ENCODE results near the gene TRIP13. TPM values are rescaled to one million over a fixed set of nuclear protein-coding genes. Genes with fewer than 3 reads are reported as not detected.

Gene TRIP13
- polyA plus RNA-seq, 1 donor from 2014 or later, result 2.1 TPM

GRCh38 chr5:953535-954449 lies 61.1 kb downstream of the TRIP13 start:
- no peaks in the 10 kb centered on the region for H3K36me3 ChIP-seq (ENCODE audit: insufficient read depth, low read length)
- no peaks in the 10 kb centered on the region for H4K20me1 ChIP-seq (ENCODE audit: insufficient read depth)
- H3K9ac ChIP-seq (ENCODE audit: low read length), result no peak overlapping the region
- H3K27ac ChIP-seq (ENCODE audit: low read length), result no peak overlapping the region
- no peak overlapping the region for H3K4me2 ChIP-seq (ENCODE audit: low read length)
- no peaks in the 10 kb centered on the region for H3K27me3 ChIP-seq (ENCODE audit: insufficient read depth, low read depth, low read length)
- no peaks in the 10 kb centered on the region for H3K9me2 ChIP-seq (ENCODE audit: insufficient read depth, low read length)
- H2AFZ ChIP-seq (ENCODE audit: low read depth, low read length), result no peak overlapping the region
- H3F3A ChIP-seq (ENCODE audit: insufficient read depth, low read length, poor library complexity, severe bottlenecking), result no peaks in the 10 kb centered on the region
- no peak overlapping the region for H3K4me3 ChIP-seq (ENCODE audit: low read length)
- no peaks in the 10 kb centered on the region for H3K79me2 ChIP-seq (replicated peaks; ENCODE audit: insufficient read depth, low read length)
- TF ChIP-seq RAD21 (conservative IDR thresholded peaks at IDR 0.05), result no peak
- no peak for TF ChIP-seq EZH2 (IDR thresholded peaks at IDR 0.05; ENCODE audit: borderline replicate concordance, insufficient read depth, low read length, poor library complexity, severe bottlenecking)
- no peak for TF ChIP-seq EP300 (conservative IDR thresholded peaks at IDR 0.05; ENCODE audit: poor library complexity, severe bottlenecking)
- no peak for TF ChIP-seq POLR2AphosphoS5 (IDR thresholded peaks at IDR 0.05)
- TF ChIP-seq TAF1 (IDR thresholded peaks at IDR 0.05; ENCODE audit: low read depth), result no peak
- TF ChIP-seq MXI1 (conservative IDR thresholded peaks at IDR 0.05; ENCODE audit: poor library complexity, severe bottlenecking), result no peak
- no peak for TF ChIP-seq REST (IDR thresholded peaks at IDR 0.05; ENCODE audit: borderline replicate concordance)
- TF ChIP-seq SMC3 (conservative IDR thresholded peaks at IDR 0.05; ENCODE audit: poor library complexity), result no peak
- TF ChIP-seq CTCF (IDR thresholded peaks at IDR 0.05; ENCODE audit: poor library complexity, severe bottlenecking), result no peak
- no peaks in the 10 kb centered on the region for H3K9me3 ChIP-seq (ENCODE audit: low read length)

- no peaks in the 10 kb centered on the region for H3K79me2 ChIP-seq (replicated peaks; ENCODE audit: insufficient read depth, low read length)
- H3K27ac ChIP-seq (ENCODE audit: low read length), result no peak overlapping the region
- no peak overlapping the region for H3K4me3 ChIP-seq (ENCODE audit: low read length)
- H3K9me3 ChIP-seq (ENCODE audit: low read length), result no peaks in the 10 kb centered on the region
- H3K36me3 ChIP-seq (ENCODE audit: insufficient read depth, low read length), result no peaks in the 10 kb centered on the region
- H3K9ac ChIP-seq (ENCODE audit: low read length), result no peak overlapping the region
- H2AFZ ChIP-seq (ENCODE audit: low read depth, low read length), result no peak overlapping the region
- no peaks in the 10 kb centered on the region for H4K20me1 ChIP-seq (ENCODE audit: insufficient read depth)
- no peaks in the 10 kb centered on the region for H3F3A ChIP-seq (ENCODE audit: insufficient read depth, low read length, poor library complexity, severe bottlenecking)
- no peaks in the 10 kb centered on the region for H3K9me2 ChIP-seq (ENCODE audit: insufficient read depth, low read length)
- H3K4me2 ChIP-seq (ENCODE audit: low read length), result no peak overlapping the region
- TF ChIP-seq EP300 (conservative IDR thresholded peaks at IDR 0.05; ENCODE audit: poor library complexity, severe bottlenecking) (no peak), POLR2AphosphoS5 (IDR thresholded peaks at IDR 0.05) (no peak), EZH2 (IDR thresholded peaks at IDR 0.05; ENCODE audit: borderline replicate concordance, insufficient read depth, low read length, poor library complexity, severe bottlenecking) (no peak), SMC3 (conservative IDR thresholded peaks at IDR 0.05; ENCODE audit: poor library complexity) (no peak), CTCF (IDR thresholded peaks at IDR 0.05; ENCODE audit: poor library complexity, severe bottlenecking) (no peak), TAF1 (IDR thresholded peaks at IDR 0.05; ENCODE audit: low read depth) (no peak), REST (IDR thresholded peaks at IDR 0.05; ENCODE audit: borderline replicate concordance) (no peak), RAD21 (conservative IDR thresholded peaks at IDR 0.05) (no peak), MXI1 (conservative IDR thresholded peaks at IDR 0.05; ENCODE audit: poor library complexity, severe bottlenecking) (no peak)
- no peaks in the 10 kb centered on the region for H3K27me3 ChIP-seq (ENCODE audit: insufficient read depth, low read depth, low read length)
Observed at GRCh38 chr5:955886-956761, 63.4 kb downstream of the TRIP13 start.
